Dendritic cell treated with granulocyte-macrophage colony-stimulating factor and Interleukin-4, amounts not matched to agents 40 ng/mL and 50 ng/mL, for 4 days (primary cell): ENCODE measurements around the gene KCNK7.
"Not testable (repeated sequence)": the region's sequence is repeated elsewhere in the genome, so short reads cannot be mapped to it uniquely, and the experiment has no call there.

Source experiments
- H3K27ac Mint-ChIP-seq: one replicate; pipeline ENCODE4 v1.8.0; 2022; ENCODE audit warnings: mild to moderate bottlenecking, mixed read lengths
- H3K27me3 Mint-ChIP-seq: one replicate; pipeline ENCODE4 v1.8.0; 2022; ENCODE audit warnings: mild to moderate bottlenecking, mixed read lengths
- H3K36me3 Mint-ChIP-seq: one replicate; pipeline ENCODE4 v1.8.0; 2022; ENCODE audit warnings: low read depth, mixed read lengths
- H3K4me1 Mint-ChIP-seq: one replicate; pipeline ENCODE4 v1.8.0; 2022; ENCODE audit warnings: low read depth, mixed read lengths
- H3K4me3 Mint-ChIP-seq: one replicate; pipeline ENCODE4 v1.8.0; 2022; ENCODE audit warnings: mild to moderate bottlenecking, moderate library complexity, mixed read lengths
- H3K9me3 Mint-ChIP-seq: one replicate; pipeline ENCODE4 v1.8.0; 2022; ENCODE audit warnings: mixed read lengths
- intact Hi-C: fragments of 100-400 bp; cut with micrococcal nuclease; formaldehyde crosslinking; loops from one replicate; pipeline ENCODE4 v1.15.0; 2022

Gene KCNK7, protein sequence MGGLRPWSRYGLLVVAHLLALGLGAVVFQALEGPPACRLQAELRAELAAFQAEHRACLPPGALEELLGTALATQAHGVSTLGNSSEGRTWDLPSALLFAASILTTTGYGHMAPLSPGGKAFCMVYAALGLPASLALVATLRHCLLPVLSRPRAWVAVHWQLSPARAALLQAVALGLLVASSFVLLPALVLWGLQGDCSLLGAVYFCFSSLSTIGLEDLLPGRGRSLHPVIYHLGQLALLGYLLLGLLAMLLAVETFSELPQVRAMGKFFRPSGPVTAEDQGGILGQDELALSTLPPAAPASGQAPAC

DNA sequence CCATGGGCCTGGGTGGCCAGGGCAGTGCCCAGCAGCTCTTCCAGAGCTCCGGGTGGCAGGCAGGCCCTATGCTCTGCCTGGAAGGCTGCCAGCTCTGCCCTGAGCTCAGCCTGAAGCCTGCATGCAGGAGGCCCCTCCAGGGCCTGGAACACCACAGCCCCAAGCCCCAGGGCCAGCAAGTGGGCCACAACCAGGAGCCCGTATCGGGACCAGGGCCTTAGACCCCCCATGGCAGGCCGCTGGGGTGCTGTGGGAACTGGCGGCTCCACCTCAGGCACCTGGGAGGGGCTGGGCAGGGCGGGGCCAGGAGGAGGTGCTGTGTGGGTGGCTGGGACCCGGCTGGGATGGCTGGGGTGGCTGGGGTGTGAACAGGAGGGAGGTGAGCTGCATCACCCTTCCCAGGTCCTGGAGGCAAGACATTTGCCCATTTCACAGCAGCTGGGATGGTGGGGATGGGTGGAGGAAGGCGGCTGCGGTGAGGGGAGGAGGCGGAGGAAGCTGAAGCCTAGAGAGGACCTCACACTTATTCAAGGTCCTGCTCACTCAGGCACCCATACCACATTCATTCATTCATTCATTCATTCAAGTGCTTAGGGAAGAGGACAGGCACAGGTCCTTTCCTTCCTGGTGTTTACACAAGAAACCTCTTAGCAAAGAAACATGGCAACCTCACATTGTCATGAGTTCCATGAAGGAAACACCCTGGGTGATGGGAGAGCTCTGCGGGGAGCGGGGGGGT lies at the start of gene KCNK7:
Gene KCNK7 (minus strand): TSS at position 258 of the 739 bp plus-strand sequence. CDS start 28 bp downstream, at position 230.
- Mint-ChIP-seq H3K9me3 (no peaks in the 10 kb centered on the region), H3K27me3 (no peaks in the 10 kb centered on the region), H3K36me3 (peaks cover 93% of the 10 kb centered on the region), H3K27ac (peak within 1 kb of the TSS; percentile 69), H3K4me3 (no peak within 1 kb of the TSS), H3K4me1 (peaks cover 67% of the 10 kb centered on the region)
- intact Hi-C loops: no loop called here

DNA sequence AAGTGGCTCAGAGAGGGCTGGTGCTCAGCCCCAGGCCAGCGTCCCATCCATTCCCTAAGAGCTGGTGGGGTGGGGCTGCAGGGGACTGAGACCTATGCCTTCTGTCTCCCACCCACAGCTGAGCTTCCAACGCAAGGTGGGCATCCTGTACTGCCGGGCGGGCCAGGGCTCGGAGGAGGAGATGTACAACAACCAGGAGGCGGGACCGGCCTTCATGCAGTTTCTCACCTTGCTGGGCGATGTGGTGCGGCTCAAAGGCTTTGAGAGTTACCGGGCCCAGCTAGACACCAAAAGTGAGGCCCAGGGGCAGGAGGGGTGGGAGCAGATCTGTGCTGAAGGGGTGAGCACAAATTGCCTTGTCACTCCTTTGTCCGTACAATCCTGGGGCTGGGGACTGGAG lies 49.2 kb upstream of the KCNK7 start:
- H3K36me3 Mint-ChIP-seq: peaks cover 93% of the 10 kb centered on the region
- H3K27ac Mint-ChIP-seq: peak overlapping the region; percentile 45
- no peak overlapping the region for H3K4me3 Mint-ChIP-seq
- intact Hi-C loops: no loop called here
- H3K27me3 Mint-ChIP-seq: no peaks in the 10 kb centered on the region
- H3K4me1 Mint-ChIP-seq: peaks cover 57% of the 10 kb centered on the region
- H3K9me3 Mint-ChIP-seq: no peaks in the 10 kb centered on the region

DNA sequence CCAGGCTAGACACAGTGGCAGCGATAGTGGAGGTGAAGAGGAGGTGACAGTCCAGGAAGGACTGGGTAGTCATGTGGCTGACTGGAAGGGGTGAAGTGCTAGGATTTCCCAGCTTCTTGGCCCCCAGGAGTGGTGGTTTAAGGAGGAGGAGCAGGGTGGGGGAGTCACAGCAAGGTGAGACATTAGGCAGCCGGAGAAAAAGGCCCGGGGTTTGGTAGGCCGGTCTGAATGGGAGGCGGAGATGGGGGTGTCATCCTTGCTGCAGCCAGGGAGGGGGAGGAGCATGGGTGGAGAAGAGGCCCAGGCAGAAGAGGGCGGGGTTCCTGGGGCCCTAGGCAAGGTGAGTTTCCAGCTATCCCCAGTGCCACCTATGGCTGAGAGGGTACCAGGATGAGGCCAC lies 48.4 kb upstream of the KCNK7 start:
- Mint-ChIP-seq H3K4me1 (peaks cover 57% of the 10 kb centered on the region), H3K36me3 (peaks cover 90% of the 10 kb centered on the region), H3K9me3 (no peaks in the 10 kb centered on the region), H3K4me3 (no peak overlapping the region), H3K27me3 (no peaks in the 10 kb centered on the region), H3K27ac (peak overlapping the region; percentile 68)
- intact Hi-C loops: no loop called here

DNA sequence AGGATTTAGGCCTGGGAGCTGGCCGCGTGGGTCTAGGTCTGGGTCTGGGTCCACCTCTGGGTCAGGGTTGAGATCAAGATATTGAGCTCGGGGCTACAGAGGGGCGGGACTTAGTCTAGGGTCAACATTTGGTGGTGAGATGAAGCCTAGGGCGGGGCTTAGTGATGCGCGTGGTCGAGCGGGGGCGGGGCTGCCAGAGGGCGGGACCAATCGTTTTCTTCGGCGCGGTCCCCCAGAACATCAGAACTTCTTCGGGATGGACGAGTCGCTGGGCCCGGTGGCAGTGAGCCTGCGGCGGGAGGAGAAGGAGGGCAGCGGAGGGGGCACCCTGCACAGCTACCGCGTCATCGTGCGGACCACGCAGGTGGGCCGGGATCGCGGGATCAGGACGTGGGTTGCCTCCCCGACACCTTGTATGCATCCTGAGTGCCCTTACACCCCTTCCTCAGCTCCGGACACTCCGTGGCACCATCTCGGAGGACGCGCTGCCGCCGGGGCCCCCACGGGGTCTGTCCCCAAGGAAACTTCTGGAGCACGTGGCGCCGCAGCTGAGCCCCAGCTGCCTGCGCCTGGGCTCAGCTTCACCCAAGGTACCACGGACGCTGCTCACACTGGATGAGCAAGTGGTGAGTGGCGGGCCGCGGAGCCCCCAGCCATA lies 46.5 kb upstream of the KCNK7 start:
- peak overlapping the region; percentile 94 for H3K27ac Mint-ChIP-seq
- peaks cover 64% of the 10 kb centered on the region for H3K4me1 Mint-ChIP-seq
- H3K27me3 Mint-ChIP-seq: no peaks in the 10 kb centered on the region
- peaks cover 87% of the 10 kb centered on the region for H3K36me3 Mint-ChIP-seq
- intact Hi-C loops: no loop called here
- H3K4me3 Mint-ChIP-seq: peak overlapping the region; percentile 98
- no peaks in the 10 kb centered on the region for H3K9me3 Mint-ChIP-seq

DNA sequence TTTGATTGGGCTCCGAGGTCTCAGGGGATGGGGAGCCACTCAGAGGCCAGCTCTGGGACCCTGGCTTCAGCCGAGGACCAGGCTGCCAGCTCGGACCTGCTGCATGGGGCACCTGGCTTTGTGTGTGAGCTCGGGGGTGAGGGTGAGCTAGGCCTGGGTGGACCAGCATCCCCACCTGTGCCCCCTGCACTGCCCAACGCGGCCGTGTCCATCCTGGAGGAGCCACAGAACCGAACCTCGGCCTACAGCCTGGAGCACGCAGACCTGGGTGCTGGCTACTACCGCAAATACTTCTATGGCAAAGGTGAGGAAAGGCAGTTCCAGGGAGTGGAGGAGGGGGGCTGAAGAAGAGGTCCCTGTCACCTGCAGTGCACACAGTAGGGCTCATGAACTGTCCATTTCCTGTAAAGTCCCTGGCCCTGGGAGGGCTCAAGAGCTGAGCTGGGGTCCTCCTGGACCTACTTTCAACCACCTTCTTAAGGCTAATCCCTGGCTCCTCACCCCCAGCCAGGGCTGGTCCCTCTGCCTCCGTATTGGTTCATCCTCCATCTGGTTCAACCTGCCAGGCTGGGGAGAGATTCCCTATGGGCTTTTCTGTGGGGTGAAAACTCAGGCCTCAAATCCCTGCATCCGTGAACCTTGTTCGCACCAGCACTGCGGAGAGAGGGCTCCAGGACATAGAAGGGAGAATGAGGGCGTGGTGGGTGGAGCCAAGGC lies 45.9 kb upstream of the KCNK7 start:
- Mint-ChIP-seq H3K4me3 (peak overlapping the region; percentile 98), H3K27ac (peak overlapping the region; percentile 94), H3K9me3 (no peaks in the 10 kb centered on the region), H3K36me3 (peaks cover 87% of the 10 kb centered on the region), H3K27me3 (no peaks in the 10 kb centered on the region), H3K4me1 (peaks cover 70% of the 10 kb centered on the region)
- intact Hi-C loops: no loop called here

DNA sequence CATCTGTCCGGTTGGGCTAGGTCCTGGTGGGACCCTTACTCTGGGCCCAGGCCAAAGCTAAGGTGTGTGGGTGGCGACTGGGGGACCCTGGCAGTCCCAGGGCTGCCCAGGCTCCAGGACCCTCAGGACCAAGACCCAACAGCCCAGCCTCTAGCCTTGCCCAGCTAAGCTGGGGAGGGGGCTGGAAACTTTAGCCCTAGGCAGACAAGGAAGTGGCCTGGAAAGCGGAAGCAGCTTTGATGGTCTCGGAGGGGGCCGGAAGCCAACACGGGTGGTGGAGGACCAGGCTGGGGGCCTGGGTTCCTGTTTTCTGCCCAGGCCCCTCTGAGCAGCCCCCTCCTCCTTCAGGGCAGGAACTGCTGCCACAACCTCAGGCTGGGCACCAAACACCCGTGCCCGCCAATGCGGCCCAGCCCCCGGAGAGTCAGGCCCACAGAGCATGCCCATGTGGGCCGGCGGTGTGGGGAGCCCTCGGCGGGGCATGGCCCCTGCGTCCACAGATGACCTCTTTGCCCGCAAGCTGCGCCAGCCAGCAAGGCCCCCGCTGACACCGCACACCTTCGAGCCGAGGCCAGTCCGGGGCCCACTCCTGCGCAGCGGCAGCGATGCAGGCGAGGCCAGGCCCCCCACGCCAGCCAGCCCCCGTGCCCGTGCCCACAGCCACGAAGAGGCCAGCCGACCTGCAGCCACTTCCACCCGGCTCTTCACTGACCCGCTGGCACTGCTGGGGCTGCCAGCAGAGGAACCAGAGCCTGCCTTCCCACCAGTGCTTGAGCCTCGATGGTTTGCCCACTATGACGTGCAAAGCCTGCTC lies 45.1 kb upstream of the KCNK7 start:
- peaks cover 87% of the 10 kb centered on the region for H3K36me3 Mint-ChIP-seq
- H3K27me3 Mint-ChIP-seq: no peaks in the 10 kb centered on the region
- H3K9me3 Mint-ChIP-seq: no peaks in the 10 kb centered on the region
- H3K27ac Mint-ChIP-seq: peak overlapping the region; percentile 94
- peaks cover 70% of the 10 kb centered on the region for H3K4me1 Mint-ChIP-seq
- peak overlapping the region; percentile 98 for H3K4me3 Mint-ChIP-seq
- intact Hi-C loops: loop anchor here (1.0 kb wide), 1 partner anchor 12 kb away; no protein-coding TSS in a partner anchor

DNA sequence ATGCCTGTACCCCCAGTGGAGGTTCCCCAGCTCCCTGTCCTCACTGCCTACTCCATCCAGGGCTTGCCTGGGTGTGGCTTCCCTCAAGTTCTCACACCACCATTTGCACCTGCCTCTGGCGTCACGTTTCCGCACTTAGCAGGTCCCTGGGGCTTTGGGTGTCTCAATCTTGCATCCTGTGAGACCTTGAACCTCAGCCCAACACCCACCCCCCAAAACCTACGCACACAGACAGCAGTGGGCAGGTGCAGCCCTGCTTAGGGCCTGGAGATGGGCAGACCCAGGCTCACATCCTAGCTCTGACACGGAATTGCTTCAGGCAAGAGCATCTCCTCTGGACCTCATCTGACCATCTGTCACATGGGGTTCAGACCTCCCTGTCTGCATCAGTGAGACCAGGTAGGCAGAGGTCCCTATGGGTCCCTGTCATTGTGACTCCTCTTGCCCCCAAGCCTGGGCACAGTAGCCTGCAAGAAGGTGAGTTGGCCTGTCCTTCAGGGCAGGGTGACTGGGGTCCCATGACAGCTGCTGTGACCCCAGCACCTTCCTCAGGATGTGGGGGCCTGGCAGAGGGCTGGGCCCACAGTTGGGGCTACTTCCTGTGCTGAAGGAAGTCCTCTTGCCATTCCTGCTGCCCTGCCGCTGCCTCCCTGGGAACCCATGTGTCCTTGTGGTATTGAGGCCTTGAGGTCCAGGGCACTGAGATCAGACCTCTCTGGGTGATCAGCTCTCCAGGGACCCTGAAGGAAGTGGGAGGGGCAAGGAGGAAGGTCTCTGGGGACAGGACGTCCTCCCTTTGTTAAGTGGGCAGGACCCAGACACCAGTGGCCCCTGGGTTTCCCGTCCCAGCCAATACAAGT lies 44.3 kb upstream of the KCNK7 start:
- no peaks in the 10 kb centered on the region for H3K27me3 Mint-ChIP-seq
- no peaks in the 10 kb centered on the region for H3K9me3 Mint-ChIP-seq
- H3K4me1 Mint-ChIP-seq: peaks cover 70% of the 10 kb centered on the region
- peaks cover 87% of the 10 kb centered on the region for H3K36me3 Mint-ChIP-seq
- peak overlapping the region; percentile 98 for H3K4me3 Mint-ChIP-seq
- peak overlapping the region; percentile 94 for H3K27ac Mint-ChIP-seq
- intact Hi-C loops: loop anchor here (1.0 kb wide), 1 partner anchor 12 kb away; no protein-coding TSS in a partner anchor

DNA sequence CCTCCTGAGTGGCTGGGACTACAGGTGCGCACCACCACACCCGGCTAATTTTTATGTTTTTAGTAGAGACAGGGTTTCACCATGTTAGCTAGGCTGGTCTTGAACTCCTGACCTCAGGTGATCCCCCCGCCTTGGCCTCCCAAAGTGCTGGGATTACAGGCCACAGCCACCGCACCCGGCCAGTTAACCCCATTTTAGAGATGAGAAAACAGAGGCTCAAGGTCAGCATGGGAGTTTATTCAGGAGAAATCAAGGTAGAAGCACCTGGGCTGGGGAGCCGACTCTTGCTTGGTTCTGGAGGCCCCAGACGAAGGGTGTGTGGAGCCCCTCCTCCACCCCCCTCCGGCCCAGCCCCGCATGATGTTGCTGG lies 43.6 kb upstream of the KCNK7 start:
- intact Hi-C loops, H3K9me3 Mint-ChIP-seq, H3K27me3 Mint-ChIP-seq: not testable (repeated sequence)
- peak overlapping the region; percentile 98 for H3K4me3 Mint-ChIP-seq
- peaks cover 87% of the 10 kb centered on the region for H3K36me3 Mint-ChIP-seq
- peak overlapping the region; percentile 94 for H3K27ac Mint-ChIP-seq
- H3K4me1 Mint-ChIP-seq: peaks cover 68% of the 10 kb centered on the region

DNA sequence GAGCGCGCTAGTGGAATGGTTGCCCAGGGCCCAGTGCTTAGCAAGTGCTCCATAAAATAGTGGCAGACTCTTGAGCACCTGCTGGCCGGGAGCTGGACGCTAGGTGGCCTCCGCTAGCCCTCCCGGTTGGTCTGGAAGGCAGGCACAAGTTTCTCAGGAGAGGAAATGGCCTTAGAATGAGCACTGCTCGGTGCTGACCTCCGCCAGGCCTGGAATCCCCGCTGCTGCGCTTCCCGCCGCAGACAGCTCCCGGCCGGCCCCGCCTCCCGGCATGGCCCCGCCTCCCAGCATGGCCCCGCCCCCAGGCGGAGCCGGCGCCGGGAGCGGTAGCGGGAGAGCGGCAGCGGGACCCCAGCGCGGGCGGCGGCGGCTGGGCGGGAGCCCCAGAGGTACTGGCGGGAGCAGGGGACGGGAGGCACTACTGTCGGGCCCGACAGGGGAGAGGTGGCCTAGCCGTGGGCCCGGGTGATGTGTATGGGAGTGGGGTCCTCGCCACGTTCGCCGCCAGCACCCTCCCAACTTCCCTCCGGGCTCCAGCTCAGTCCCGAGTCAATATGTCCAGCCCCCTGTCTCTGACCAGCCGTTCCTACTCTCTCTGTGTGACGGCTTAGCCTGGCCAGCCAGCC lies 42.3 kb upstream of the KCNK7 start, which contains the start of gene SIPA1:
Gene SIPA1 (plus strand): TSS at position 308 of the 626 bp plus-strand sequence. CDS start 2,821 bp downstream, outside the sequence.
- Mint-ChIP-seq H3K4me3 (peak within 1 kb of the TSS; percentile 98), H3K9me3 (no peaks in the 10 kb centered on the region), H3K4me1 (peaks cover 64% of the 10 kb centered on the region), H3K27ac (peak within 1 kb of the TSS; percentile 94), H3K36me3 (peaks cover 87% of the 10 kb centered on the region), H3K27me3 (no peaks in the 10 kb centered on the region)
- intact Hi-C loops: no loop called here

DNA sequence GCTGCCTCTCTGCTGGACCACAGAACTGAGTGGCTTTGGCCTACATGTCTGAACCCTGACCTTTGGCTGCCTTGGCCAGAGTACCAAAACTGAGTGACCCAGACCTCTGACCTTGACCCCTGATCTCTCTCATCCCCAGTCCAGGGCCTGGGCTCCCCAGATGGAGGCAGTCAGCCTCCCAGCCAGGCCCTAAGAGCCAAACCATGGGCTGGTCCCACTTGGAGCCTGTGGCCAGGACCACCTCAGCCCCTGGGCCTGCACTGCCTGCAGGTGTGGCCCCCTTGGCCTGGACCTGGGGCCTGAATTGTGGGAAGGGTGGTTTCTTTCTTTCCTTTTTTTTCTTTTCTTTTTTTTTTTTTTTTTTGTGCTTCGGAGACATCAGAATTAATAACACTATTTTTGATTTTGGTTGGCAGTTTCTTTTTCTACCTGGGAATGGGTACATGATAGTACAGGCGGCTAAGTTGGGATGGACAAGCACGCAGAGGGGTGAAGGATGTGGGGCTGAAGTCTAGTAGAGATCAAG lies 41.5 kb upstream of the KCNK7 start:
- Mint-ChIP-seq H3K4me3 (no peak overlapping the region), H3K27ac (peak overlapping the region; percentile 94), H3K36me3 (peaks cover 87% of the 10 kb centered on the region), H3K27me3 (no peaks in the 10 kb centered on the region), H3K9me3 (no peaks in the 10 kb centered on the region), H3K4me1 (peaks cover 62% of the 10 kb centered on the region)
- intact Hi-C loops: no loop called here

DNA sequence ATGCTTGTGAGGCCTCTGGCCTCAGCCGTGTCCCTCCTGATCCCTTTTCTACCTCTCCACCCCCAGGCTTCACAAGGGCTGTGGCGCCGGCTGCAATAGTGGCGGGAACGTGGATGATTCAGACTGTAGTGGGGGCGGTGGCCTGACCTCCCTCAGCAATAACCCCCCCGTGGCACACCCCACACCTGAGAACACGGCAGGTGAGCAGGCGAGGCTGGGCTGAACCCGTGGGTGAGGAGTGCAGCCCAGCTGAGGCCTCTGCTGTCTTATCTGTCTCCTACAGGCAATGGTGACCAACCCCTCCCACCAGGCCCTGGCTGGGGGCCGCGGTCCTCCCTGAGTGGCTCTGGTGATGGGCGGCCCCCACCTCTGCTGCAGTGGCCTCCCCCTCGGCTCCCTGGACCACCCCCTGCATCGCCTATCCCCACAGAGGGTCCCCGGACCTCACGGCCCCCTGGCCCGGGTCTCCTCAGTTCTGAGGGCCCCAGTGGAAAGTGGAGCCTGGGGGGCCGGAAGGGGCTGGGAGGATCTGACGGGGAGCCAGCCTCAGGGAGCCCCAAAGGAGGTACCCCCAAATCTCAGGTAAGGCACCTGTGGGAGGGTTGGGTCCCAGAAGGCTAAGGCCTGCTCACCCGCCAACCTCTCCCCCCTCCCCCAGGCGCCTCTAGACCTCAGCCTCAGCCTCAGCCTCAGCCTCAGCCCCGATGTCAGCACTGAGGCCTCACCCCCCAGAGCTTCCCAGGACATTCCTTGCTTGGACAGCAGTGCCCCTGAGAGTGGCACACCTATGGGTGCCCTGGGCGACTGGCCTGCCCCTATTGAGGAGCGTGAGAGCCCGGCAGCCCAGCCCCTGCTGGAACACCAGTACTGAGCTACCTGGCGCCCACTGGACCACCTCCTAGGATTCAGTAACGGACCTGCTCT lies 40.8 kb upstream of the KCNK7 start:
- peak overlapping the region; percentile 94 for H3K27ac Mint-ChIP-seq
- no peak overlapping the region for H3K4me3 Mint-ChIP-seq
- peaks cover 60% of the 10 kb centered on the region for H3K4me1 Mint-ChIP-seq
- peaks cover 87% of the 10 kb centered on the region for H3K36me3 Mint-ChIP-seq
- no peaks in the 10 kb centered on the region for H3K9me3 Mint-ChIP-seq
- intact Hi-C loops: no loop called here
- no peaks in the 10 kb centered on the region for H3K27me3 Mint-ChIP-seq
